ENCODE measurements around the gene CNN2. TPM values are rescaled to one million over a fixed set of nuclear protein-coding genes. Genes with fewer than 3 reads are reported as not detected.

Gene CNN2
- total and polyA plus RNA-seq, 2 of the 13 experiments (the other 11 are each of a cell fraction or from before 2014, with no cell fraction given), result 63.6 to 70.0 TPM

DNA sequence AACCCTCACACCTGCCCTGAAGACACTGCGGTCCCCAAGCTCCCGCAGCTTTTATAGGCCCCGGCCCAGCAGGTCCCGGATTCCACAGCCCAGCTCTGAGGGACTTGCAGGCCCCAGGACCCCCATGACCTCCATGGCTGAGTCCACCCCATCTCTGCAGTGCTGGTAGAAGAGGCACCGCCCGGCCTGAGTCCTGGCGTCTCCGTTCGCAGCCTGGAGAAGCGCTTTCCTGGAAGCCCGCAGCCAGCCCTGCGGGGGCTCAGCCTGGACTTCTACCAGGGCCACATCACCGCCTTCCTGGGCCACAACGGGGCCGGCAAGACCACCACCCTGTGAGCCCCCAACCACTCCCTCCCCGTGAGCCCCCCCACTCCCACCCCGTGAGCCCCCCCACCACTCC, 22.7 kb downstream of the CNN2 start:
- H3K4me3 ChIP-seq (replicated peaks in 1 of 3; ENCODE audit: insufficient read depth in 1 of 3, low read depth in 2 of 3, low read length in 3 of 3), result no peak overlapping the region
- TF ChIP-seq ZBTB38 (CRISPR knock-in tag; IDR thresholded peaks at IDR 0.05) (0 out of 2 replicates have a peak, but pooled peaks have one; percentile 26), HNRNPK (IDR thresholded peaks at IDR 0.05; ENCODE audit: low read depth, low read length, poor library complexity, severe bottlenecking) (peak; percentile 43), CCAR2 (optimal IDR thresholded peaks at IDR 0.05; ENCODE audit: low read depth, low read length) (no peak)
- TF ChIP-seq, protein P1, sequence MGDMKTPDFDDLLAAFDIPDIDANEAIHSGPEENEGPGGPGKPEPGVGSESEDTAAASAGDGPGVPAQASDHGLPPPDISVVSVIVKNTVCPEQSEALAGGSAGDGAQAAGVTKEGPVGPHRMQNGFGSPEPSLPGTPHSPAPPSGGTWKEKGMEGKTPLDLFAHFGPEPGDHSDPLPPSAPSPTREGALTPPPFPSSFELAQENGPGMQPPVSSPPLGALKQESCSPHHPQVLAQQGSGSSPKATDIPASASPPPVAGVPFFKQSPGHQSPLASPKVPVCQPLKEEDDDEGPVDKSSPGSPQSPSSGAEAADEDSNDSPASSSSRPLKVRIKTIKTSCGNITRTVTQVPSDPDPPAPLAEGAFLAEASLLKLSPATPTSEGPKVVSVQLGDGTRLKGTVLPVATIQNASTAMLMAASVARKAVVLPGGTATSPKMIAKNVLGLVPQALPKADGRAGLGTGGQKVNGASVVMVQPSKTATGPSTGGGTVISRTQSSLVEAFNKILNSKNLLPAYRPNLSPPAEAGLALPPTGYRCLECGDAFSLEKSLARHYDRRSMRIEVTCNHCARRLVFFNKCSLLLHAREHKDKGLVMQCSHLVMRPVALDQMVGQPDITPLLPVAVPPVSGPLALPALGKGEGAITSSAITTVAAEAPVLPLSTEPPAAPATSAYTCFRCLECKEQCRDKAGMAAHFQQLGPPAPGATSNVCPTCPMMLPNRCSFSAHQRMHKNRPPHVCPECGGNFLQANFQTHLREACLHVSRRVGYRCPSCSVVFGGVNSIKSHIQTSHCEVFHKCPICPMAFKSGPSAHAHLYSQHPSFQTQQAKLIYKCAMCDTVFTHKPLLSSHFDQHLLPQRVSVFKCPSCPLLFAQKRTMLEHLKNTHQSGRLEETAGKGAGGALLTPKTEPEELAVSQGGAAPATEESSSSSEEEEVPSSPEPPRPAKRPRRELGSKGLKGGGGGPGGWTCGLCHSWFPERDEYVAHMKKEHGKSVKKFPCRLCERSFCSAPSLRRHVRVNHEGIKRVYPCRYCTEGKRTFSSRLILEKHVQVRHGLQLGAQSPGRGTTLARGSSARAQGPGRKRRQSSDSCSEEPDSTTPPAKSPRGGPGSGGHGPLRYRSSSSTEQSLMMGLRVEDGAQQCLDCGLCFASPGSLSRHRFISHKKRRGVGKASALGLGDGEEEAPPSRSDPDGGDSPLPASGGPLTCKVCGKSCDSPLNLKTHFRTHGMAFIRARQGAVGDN (CRISPR knock-in tag; IDR thresholded peaks at IDR 0.05), result 0 out of 2 replicates have a peak, but pooled peaks have one; percentile 15
- no peaks in the 10 kb centered on the region for H3K9me3 ChIP-seq (ENCODE audit: low read length)
- FAIRE-seq, result no peak
- ChIA-PET CTCF (ENCODE audit: low intra/inter-chr PET ratio, low total read pairs) (no interaction called here), POLR2A (no interaction called here)
- no peaks in the 10 kb centered on the region for H3K27me3 ChIP-seq (ENCODE audit: control insufficient read depth in 1 of 2, insufficient read depth in 2 of 2, low read length in 2 of 2)
- in situ Hi-C loops (cut with HindIII; ENCODE audit: extremely low pct_ligation_motif_present, low pct_unique_long_range_greater_than_20kb) (no loop called here), intact Hi-C loops (cut with micrococcal nuclease; ENCODE audit: unreplicated experiment) (no loop called here)
- H4K20me1 ChIP-seq (ENCODE audit: insufficient read depth, low read length), result no peaks in the 10 kb centered on the region
- 82% methylated on average over 11 of the region's 17 CpGs for WGBS (ENCODE audit: low lambda C conversion rate)
- no peak overlapping the region for H2AFZ ChIP-seq (ENCODE audit: low read length)
- DNase-seq (ENCODE audit: low spot score), result no peak
- peaks cover 2 to 6% of the 10 kb centered on the region in 2 experiments; a peak in 1 of 5 replicates for H3K36me3 ChIP-seq (replicated peaks in 1 of 2; ENCODE audit: control insufficient read depth in 1 of 2, insufficient read depth in 2 of 2, low read length in 2 of 2)
- ATAC-seq, result no peak
- H3K4me2 ChIP-seq (ENCODE audit: low read depth, low read length), result no peak overlapping the region
- H3K79me2 ChIP-seq (ENCODE audit: insufficient read depth, low read length), result no peaks in the 10 kb centered on the region
- peaks cover 43% of the 10 kb centered on the region for H3K4me1 ChIP-seq (ENCODE audit: insufficient read depth, low read length)
- no TSS peak for BruUV-seq (replicated peaks)
- no peak overlapping the region for H3K9ac ChIP-seq (ENCODE audit: insufficient read depth, low read depth, low read length)
- H3K27ac ChIP-seq (ENCODE audit: extremely low read length, insufficient read depth, low read length), result no peak overlapping the region

Data from HepG2 (cell line).